Lower leg skin (tissue), 4 donors: ENCODE results near the gene MCTP2. TPM values are rescaled to one million over a fixed set of nuclear protein-coding genes. Genes with fewer than 3 reads are reported as not detected.

Source experiments
- DNase-seq, 2 donors: peaks; one replicate each; pipeline ENCODE4 v3.0.0-alpha.2; 2019; ENCODE audit warnings: low spot score in 2 of 2
- H3K4me3 ChIP-seq: fragments of 200-600 bp; sonication (generic); 2 replicates; pipeline ENCODE4 v1.5.1; 2017; ENCODE audit warnings: mild to moderate bottlenecking, low read depth; ENCODE audit not compliant: poor library complexity, severe bottlenecking
- CTCF ChIP-seq, 3 donors: fragments of 450-650 bp; IDR thresholded peaks; one replicate each; pipeline ENCODE4 v1.5.1; 2016; ENCODE audit warnings: antibody characterized with exemption in 3 of 3, mild to moderate bottlenecking in 3 of 3, moderate library complexity in 2 of 3
- POLR2A ChIP-seq, 2 donors: fragments of 450-650 bp; IDR thresholded peaks; one replicate each; pipeline ENCODE4 v1.6.1; 2016 to 2017; ENCODE audit warnings: antibody characterized with exemption in 2 of 2, mild to moderate bottlenecking in 1 of 2, moderate library complexity in 1 of 2
- WGBS, 2 donors: methylation state at CpG; one replicate each; pipeline ENCODE4 v1.1.5; 2018; 5-methylcytosine and 5-hydroxymethylcytosine counted together
- intact Hi-C: fragments of 100-400 bp; cut with DNase I; formaldehyde crosslinking; loops from one replicate; pipeline ENCODE4 v1.15.0; 2023; ENCODE audit warnings: low total_unique reads
- total RNA-seq, 4 donors: library from RNA; depleted of rRNA; stranded (reverse); fragments of >200 nt; gene quantifications; one replicate each; pipeline ENCODE4 v1.1.0, GENCODE V29; 2016

The MCTP2 gene
- total RNA-seq, 4 donors from 2014 or later = 18.9 to 24.1 (median 20.4) TPM

GRCh38 chr15:94274745-94275144 lies 43.4 kb downstream of the MCTP2 start:
- 92 to 94% methylated on average over 1 of the region's 1 CpG for WGBS, 2 donors
- H3K4me3 ChIP-seq = no peak overlapping the region
- DNase-seq = no peak
- intact Hi-C loops = no loop called here
- TF ChIP-seq POLR2A (IDR thresholded peaks at IDR 0.05) (no peak), CTCF (IDR thresholded peaks at IDR 0.05) (no peak)

DNA sequence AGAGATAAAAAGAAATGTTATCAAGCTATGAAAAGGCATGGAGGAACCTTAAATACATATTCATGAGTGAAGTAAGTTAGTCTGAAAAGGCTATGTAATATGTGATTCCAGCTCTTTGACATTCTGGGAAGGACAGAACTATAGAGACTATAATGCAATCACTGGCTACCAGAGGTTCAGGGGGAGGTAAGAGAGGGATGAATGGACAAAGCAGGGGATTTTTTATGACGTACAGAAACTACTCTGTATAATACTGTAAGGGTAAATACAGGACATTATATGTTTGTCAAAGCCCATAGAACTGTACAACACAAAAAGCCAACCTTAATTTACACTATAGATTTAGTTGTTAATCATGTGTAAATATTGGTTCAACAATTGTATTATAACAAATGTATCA lies 46.1 kb downstream of the MCTP2 start:
- intact Hi-C loops = no loop called here
- no peak overlapping the region for H3K4me3 ChIP-seq
- DNase-seq = no peak
- TF ChIP-seq POLR2A (IDR thresholded peaks at IDR 0.05) = no peak
- no peak for TF ChIP-seq CTCF (IDR thresholded peaks at IDR 0.05)
- 78 to 79% methylated on average over 1 of the region's 1 CpG for WGBS, 2 donors

DNA sequence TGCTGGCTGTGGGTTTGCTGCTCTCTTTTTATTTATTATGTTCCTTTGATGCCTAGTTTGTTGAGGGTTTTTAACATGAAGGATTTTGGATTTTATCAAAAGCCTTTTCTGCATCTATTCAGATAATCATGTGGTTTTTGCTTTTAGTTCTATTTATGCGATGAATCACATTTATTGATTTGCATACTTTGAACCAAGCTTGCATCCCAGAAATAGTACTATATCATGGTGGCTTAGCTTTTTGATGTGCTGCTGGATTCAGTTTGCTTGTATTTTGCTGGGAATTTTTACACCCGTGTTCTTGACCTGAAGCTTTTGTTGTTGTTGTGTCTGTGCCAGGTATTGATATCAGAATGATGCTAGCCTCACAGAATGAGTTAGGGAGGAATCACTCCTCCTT lies 48.4 kb downstream of the MCTP2 start:
- intact Hi-C loops = no loop called here
- no peak for DNase-seq
- no peak overlapping the region for H3K4me3 ChIP-seq
- 73 to 79% methylated on average over 2 of the region's 2 CpGs for WGBS, 2 donors
- TF ChIP-seq POLR2A (IDR thresholded peaks at IDR 0.05) = no peak
- TF ChIP-seq CTCF (IDR thresholded peaks at IDR 0.05) = no peak

DNA sequence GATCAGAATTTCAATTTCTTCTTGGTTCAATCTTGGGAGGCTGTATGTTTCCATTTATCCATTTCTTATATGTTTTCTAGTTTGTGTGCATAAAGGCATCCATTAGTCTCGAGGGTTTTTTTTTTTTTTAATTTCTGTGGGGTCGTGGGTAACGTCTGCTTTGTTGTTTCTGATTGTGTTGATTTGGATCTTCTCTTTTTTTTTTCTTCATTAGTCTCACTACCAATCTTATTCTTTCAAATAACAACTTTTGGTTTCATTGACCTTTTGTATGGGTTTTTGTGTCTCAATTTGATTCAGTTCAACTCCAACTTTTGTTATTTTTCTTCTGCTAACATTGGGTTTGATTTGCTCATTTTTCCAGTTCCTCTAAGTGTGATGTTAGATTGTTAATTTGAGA lies 48.9 kb downstream of the MCTP2 start:
- intact Hi-C loops = no loop called here
- WGBS, 2 donors = 89 to 94% methylated on average over 3 of the region's 3 CpGs
- no peak overlapping the region for H3K4me3 ChIP-seq
- no peak for DNase-seq
- TF ChIP-seq CTCF (IDR thresholded peaks at IDR 0.05) = no peak
- no peak for TF ChIP-seq POLR2A (IDR thresholded peaks at IDR 0.05)

- intact Hi-C loops = no loop called here
- TF ChIP-seq CTCF (IDR thresholded peaks at IDR 0.05) (no peak), POLR2A (IDR thresholded peaks at IDR 0.05) (no peak)
- 66 to 85% methylated on average over 7 of the region's 7 CpGs for WGBS, 2 donors
- no peak for DNase-seq
- no peak overlapping the region for H3K4me3 ChIP-seq
These were observed 51.2 kb downstream of the MCTP2 start for GRCh38 chr15:94282269-94283250.
